Ishikawa (cell line): ENCODE measurements around the gene HMCN1.

Experiments
- CEBPB ChIP-seq: IDR thresholded peaks from 2 replicates; pipeline ENCODE4 v1.6.1; 2012
- CREB1 ChIP-seq: IDR thresholded peaks from 2 replicates; pipeline ENCODE4 v1.6.1; 2012; ENCODE audit warnings: low read depth
- EGR1 ChIP-seq: IDR thresholded peaks from 2 replicates; pipeline ENCODE4 v1.6.1; 2012
- EP300 ChIP-seq: IDR thresholded peaks from 2 replicates; pipeline ENCODE4 v1.6.1; 2012; ENCODE audit warnings: borderline replicate concordance
- FOXM1 ChIP-seq: IDR thresholded peaks from 2 replicates; pipeline ENCODE4 v1.6.1; 2012; ENCODE audit warnings: low read depth, borderline replicate concordance
- NFIC ChIP-seq: IDR thresholded peaks from 2 replicates; pipeline ENCODE4 v1.6.1; 2012
- RAD21 ChIP-seq: IDR thresholded peaks from 2 replicates; pipeline ENCODE4 v1.6.1; 2012; ENCODE audit warnings: low read depth
- TAF1 ChIP-seq: IDR thresholded peaks from 2 replicates; pipeline ENCODE4 v1.6.1; 2012; ENCODE audit warnings: low read depth, mild to moderate bottlenecking
- TCF12 ChIP-seq: IDR thresholded peaks from 2 replicates; pipeline ENCODE4 v1.6.1; 2012; ENCODE audit warnings: low read depth
- TEAD4 ChIP-seq: IDR thresholded peaks from 2 replicates; pipeline ENCODE4 v1.6.1; 2012
- YY1 ChIP-seq: IDR thresholded peaks from 2 replicates; pipeline ENCODE4 v1.6.1; 2012; ENCODE audit warnings: low read depth
- ZBTB7A ChIP-seq: IDR thresholded peaks from 2 replicates; pipeline ENCODE4 v1.6.1; 2012; ENCODE audit warnings: low read depth
- TF ChIP-seq, protein P1 (sequence below): IDR thresholded peaks from 2 replicates; pipeline ENCODE4 v1.6.1; 2012; ENCODE audit warnings: low read depth, mild to moderate bottlenecking
- TF ChIP-seq, protein P2 (sequence below): IDR thresholded peaks from 2 replicates; pipeline ENCODE4 v1.6.1; 2012
- TF ChIP-seq, protein P3 (sequence below): IDR thresholded peaks from 2 replicates; pipeline ENCODE4 v1.6.1; 2012

HMCN1 gene

DNA sequence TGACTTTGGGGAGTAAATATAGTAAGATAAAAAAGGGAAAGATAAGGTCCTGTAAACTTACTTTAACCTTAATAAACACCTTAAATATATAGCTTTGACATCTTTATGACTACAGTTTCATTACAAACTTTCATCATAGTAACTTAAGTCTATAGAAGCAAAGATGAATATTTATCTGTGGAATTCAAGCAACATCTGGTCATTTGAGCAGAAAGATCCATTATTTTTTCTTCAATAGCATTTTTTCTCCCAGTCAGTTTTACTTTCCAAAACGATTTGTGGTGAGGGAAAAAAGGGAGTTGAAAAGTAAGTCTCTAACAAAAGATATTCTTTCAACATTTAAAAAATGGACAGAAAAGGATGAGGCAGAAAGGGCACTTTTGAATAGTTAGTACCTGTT is 69.0 kb downstream of the HMCN1 start:
- TF ChIP-seq TEAD4, result no peak
- TF ChIP-seq RAD21, result no peak
- no peak for TF ChIP-seq CEBPB
- no peak for TF ChIP-seq ZBTB7A

DNA sequence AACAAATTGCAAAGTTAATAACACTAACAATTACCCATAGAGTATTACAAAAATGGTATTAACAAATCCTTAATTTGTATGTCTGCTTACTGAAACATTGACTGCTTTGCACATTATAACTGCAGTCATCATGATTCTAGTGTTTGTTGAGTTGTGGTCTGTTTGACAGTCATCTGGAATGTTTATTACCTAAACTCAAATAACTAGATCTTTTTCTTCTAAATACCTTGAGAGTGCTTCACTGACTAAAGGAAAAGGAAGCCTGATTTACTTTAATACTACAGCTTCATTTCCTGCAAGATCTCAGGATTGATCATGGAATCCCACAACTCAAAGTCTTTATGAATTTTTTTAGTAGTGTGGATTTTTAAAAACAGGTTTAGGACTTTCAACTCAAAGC is 70.0 kb downstream of the HMCN1 start:
- TF ChIP-seq, protein P1, sequence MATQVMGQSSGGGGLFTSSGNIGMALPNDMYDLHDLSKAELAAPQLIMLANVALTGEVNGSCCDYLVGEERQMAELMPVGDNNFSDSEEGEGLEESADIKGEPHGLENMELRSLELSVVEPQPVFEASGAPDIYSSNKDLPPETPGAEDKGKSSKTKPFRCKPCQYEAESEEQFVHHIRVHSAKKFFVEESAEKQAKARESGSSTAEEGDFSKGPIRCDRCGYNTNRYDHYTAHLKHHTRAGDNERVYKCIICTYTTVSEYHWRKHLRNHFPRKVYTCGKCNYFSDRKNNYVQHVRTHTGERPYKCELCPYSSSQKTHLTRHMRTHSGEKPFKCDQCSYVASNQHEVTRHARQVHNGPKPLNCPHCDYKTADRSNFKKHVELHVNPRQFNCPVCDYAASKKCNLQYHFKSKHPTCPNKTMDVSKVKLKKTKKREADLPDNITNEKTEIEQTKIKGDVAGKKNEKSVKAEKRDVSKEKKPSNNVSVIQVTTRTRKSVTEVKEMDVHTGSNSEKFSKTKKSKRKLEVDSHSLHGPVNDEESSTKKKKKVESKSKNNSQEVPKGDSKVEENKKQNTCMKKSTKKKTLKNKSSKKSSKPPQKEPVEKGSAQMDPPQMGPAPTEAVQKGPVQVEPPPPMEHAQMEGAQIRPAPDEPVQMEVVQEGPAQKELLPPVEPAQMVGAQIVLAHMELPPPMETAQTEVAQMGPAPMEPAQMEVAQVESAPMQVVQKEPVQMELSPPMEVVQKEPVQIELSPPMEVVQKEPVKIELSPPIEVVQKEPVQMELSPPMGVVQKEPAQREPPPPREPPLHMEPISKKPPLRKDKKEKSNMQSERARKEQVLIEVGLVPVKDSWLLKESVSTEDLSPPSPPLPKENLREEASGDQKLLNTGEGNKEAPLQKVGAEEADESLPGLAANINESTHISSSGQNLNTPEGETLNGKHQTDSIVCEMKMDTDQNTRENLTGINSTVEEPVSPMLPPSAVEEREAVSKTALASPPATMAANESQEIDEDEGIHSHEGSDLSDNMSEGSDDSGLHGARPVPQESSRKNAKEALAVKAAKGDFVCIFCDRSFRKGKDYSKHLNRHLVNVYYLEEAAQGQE, result no peak
- TF ChIP-seq TAF1, result no peak
- no peak for TF ChIP-seq ZBTB7A
- TF ChIP-seq, protein P2, sequence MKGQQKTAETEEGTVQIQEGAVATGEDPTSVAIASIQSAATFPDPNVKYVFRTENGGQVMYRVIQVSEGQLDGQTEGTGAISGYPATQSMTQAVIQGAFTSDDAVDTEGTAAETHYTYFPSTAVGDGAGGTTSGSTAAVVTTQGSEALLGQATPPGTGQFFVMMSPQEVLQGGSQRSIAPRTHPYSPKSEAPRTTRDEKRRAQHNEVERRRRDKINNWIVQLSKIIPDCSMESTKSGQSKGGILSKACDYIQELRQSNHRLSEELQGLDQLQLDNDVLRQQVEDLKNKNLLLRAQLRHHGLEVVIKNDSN, result no peak
- TF ChIP-seq YY1, result no peak
- no peak for TF ChIP-seq CREB1
- TF ChIP-seq CEBPB, result no peak
- TF ChIP-seq RAD21, result no peak
- no peak for TF ChIP-seq EGR1
- TF ChIP-seq, protein P3, sequence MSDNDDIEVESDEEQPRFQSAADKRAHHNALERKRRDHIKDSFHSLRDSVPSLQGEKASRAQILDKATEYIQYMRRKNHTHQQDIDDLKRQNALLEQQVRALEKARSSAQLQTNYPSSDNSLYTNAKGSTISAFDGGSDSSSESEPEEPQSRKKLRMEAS, result no peak
- TF ChIP-seq TCF12, result no peak
- no peak for TF ChIP-seq EP300
- TF ChIP-seq FOXM1, result no peak
- no peak for TF ChIP-seq NFIC
- no peak for TF ChIP-seq TEAD4

DNA sequence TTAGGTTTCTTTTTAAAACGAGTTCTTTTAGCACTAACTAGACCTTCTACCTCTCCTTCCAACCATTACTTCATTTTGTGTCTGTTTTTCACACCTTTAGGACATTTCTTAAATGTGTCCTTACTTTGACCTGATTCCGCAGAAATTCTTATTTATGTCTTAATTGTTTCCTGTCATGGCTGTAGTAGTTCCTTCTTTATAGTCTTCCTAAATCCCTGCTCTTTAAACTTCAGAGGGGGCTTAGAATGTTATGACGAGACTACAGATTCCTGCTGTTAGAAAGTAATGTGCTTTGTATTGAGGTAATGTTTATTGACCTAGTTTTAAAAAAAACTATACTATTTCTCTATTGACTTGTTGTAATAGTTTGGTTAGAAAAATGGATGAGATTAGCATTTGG is 70.4 kb downstream of the HMCN1 start:
- no peak for TF ChIP-seq EP300
- TF ChIP-seq ZBTB7A, result no peak
- TF ChIP-seq EGR1, result no peak
- no peak for TF ChIP-seq CREB1

DNA sequence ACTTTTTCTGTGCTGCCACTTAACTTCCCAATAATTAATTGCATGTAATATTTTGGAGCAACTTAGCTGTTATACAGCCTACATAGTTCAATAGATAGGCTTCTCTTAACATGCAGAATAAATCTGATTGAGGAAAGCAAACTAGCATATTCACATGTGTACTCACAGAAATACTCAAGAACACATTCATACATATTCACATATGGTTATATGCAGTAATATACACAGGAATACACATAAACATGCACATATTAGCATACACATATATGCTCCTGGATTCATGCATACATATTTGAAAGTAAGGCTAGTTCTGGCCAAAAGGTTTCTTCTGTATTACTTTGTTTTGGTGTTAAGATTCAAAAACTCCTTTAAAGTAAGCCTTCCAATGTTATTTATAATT is 73.1 kb downstream of the HMCN1 start:
- TF ChIP-seq TCF12 (no peak), TEAD4 (no peak), TAF1 (no peak), NFIC (no peak), YY1 (no peak), CREB1 (no peak), CEBPB (no peak), RAD21 (no peak), EP300 (no peak), EGR1 (no peak), FOXM1 (no peak), ZBTB7A (no peak)
- TF ChIP-seq, protein P3, result no peak
- TF ChIP-seq, protein P1, result no peak
- TF ChIP-seq, protein P2, result no peak

DNA sequence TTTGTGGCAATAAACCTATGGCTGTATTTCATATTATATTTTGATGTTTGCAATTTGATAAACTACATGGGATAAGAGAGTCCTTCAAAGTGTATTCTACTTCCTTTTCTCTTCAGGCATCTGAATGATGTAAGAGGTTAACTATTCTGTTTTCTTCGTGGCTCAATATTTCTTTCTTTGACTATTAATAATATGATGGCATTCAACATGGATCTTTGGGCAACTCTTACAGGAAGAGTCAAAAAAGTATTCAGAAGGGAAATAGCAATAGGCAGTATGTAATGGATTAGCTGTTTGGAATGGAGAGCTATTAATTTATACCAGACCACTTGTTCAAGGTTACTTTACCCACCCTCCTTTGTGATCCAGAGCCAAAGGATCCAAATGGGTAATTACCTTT is 74.4 kb downstream of the HMCN1 start:
- TF ChIP-seq, protein P2, result no peak
- TF ChIP-seq TCF12 (no peak), EP300 (no peak), TEAD4 (no peak), CREB1 (no peak), FOXM1 (no peak), YY1 (no peak), TAF1 (no peak), CEBPB (no peak), RAD21 (no peak), ZBTB7A (no peak), EGR1 (no peak)
- TF ChIP-seq, protein P3, result no peak
- TF ChIP-seq, protein P1, result no peak
